Lower lobe of right lung (tissue), 2 donors: ENCODE measurements around the gene LAMA5. TPM values are rescaled to one million over a fixed set of nuclear protein-coding genes. Genes with fewer than 3 reads are reported as not detected.

Source experiments
- ATAC-seq, 2 donors: fragments of 200-7000 bp; cut with Tn5 transposase; one replicate each; pipeline ENCODE4 v1.9.1; 2020 to 2022; ENCODE audit warnings: mild to moderate bottlenecking in 2 of 2, moderate library complexity in 2 of 2
- DNase-seq: peaks from one replicate; pipeline ENCODE4 v3.0.0-alpha.2; 2020
- H3K27ac ChIP-seq: fragments of 200-600 bp; one replicate; pipeline ENCODE4 v1.8.0; 2022
- H3K27me3 ChIP-seq: fragments of 200-600 bp; one replicate; pipeline ENCODE4 v1.8.0; 2022; ENCODE audit warnings: low read depth
- H3K36me3 ChIP-seq: fragments of 200-600 bp; one replicate; pipeline ENCODE4 v1.8.0; 2022; ENCODE audit warnings: mild to moderate bottlenecking
- H3K4me1 ChIP-seq: fragments of 200-600 bp; one replicate; pipeline ENCODE4 v1.8.0; 2022
- H3K4me3 ChIP-seq: fragments of 200-600 bp; one replicate; pipeline ENCODE4 v1.8.0; 2022; ENCODE audit warnings: mild to moderate bottlenecking
- H3K9me3 ChIP-seq: fragments of 200-600 bp; one replicate; pipeline ENCODE4 v1.8.0; 2022
- intact Hi-C: fragments of 100-400 bp; cut with DNase I; formaldehyde crosslinking; loops from one replicate; pipeline ENCODE4 v1.11.0; 2022
- total RNA-seq: library from RNA; stranded (reverse); fragmentation: NEBNext Ultra II Directional; extraction: Animal tissue kit (Norgen Biotek cat#: 25700); gene quantifications from one replicate; pipeline ENCODE4 v1.2.1, GENCODE V29; 2021
- TF ChIP-seq, protein P1 (sequence below): fragments of 200-600 bp; IDR thresholded peaks from one replicate; pipeline ENCODE4 v1.8.0; 2022; ENCODE audit warnings: antibody characterized with exemption, mild to moderate bottlenecking
- donor health status: DM: no; HTN: yes; CAD: no; lungs with severe emphysema.

LAMA5 gene
- total RNA-seq, 1 donor from 2014 or later: 282 TPM

DNA sequence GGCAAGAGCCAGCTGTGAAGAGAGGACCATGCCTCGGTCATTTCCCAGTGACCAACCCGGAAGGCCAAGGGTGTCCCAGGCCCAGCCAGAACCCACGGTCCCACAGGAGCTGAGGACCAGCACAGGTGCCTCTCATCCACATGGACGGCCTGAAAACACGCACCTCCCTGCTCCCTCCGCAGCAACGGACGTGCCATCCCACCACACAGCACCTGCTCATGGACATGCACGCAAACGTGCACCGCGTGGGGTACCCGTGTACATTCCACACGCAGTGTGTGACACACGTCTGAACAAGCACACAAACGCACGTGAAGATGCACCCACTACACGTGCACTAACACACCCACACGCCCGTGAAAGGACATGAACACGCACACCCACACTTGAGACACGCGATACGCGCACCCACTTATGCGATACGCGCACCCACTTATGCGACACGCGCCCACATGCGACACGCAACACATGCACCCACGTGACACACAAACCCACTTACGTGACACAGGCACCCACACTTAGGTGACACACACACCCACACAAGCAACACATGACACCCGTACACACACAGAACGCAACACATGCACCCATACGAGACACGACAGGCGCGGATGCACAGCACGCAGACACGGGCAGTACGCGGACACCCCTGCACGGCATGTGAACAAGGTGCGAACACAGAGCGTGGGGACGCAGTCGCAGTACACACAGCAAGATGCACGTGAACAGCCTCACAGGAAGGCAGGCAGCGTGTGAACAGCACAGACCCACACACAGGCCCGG lies 30.1 kb downstream of the LAMA5 start:
- TF ChIP-seq, protein P1, sequence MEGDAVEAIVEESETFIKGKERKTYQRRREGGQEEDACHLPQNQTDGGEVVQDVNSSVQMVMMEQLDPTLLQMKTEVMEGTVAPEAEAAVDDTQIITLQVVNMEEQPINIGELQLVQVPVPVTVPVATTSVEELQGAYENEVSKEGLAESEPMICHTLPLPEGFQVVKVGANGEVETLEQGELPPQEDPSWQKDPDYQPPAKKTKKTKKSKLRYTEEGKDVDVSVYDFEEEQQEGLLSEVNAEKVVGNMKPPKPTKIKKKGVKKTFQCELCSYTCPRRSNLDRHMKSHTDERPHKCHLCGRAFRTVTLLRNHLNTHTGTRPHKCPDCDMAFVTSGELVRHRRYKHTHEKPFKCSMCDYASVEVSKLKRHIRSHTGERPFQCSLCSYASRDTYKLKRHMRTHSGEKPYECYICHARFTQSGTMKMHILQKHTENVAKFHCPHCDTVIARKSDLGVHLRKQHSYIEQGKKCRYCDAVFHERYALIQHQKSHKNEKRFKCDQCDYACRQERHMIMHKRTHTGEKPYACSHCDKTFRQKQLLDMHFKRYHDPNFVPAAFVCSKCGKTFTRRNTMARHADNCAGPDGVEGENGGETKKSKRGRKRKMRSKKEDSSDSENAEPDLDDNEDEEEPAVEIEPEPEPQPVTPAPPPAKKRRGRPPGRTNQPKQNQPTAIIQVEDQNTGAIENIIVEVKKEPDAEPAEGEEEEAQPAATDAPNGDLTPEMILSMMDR: no peak
- DNase-seq: no peak

DNA sequence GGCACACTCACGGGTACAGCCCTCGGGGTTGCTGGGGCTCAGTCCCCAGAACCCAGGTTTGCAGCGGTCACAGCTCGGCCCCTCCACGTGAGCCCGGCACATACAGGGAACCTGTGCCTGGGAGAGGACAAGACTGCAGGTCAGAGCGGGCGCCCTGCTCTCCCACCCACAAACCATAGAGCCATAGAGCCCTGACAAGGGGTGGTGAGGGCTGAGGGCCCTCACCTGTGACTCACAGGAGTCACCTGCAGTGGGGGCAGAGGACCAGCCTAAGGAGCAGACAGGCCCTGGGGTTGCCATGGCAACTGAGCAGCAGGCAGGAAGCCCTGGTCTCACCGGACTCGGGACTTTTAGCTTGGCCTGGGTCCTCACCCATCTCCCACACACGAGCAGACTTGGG lies 30.8 kb downstream of the LAMA5 start:
- intact Hi-C loops: no loop called here
- TF ChIP-seq, protein P1: no peak
- ATAC-seq (no peak), DNase-seq (no peak)
- H3K9me3 ChIP-seq: no peaks in the 10 kb centered on the region
- no peak overlapping the region for H3K4me3 ChIP-seq
- no peaks in the 10 kb centered on the region for H3K4me1 ChIP-seq
- no peaks in the 10 kb centered on the region for H3K27me3 ChIP-seq
- H3K27ac ChIP-seq: no peak overlapping the region
- peaks cover 80% of the 10 kb centered on the region for H3K36me3 ChIP-seq

More for the DNA sequence above, 30.1 kb downstream of the LAMA5 start:
- Histone ChIP-seq H3K27ac (no peak overlapping the region), H3K9me3 (no peaks in the 10 kb centered on the region), H3K4me3 (no peak overlapping the region), H3K4me1 (no peaks in the 10 kb centered on the region), H3K36me3 (peaks cover 80% of the 10 kb centered on the region), H3K27me3 (no peaks in the 10 kb centered on the region)
- intact Hi-C loops: no loop called here
- ATAC-seq: no peak

DNA sequence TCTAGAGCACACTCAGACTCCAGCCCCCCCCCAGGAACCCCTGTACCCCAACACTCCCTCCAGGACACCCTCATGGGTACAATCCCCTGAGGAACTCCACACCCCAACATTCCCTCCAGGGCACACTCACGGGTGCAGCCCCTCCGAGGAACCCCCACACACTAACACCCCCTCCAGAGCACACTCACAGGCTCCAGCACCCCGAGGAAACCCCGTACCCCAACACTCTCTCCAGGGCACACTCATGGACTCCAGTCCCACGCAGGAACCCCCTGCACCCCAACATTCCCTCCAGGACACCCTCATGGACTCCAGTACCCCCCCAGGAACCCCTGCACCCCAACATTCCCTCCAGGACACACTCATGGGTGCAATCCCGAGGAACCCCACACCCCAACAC lies 31.6 kb downstream of the LAMA5 start:
- intact Hi-C loops: no loop called here
- TF ChIP-seq, protein P1: no peak
- Histone ChIP-seq H3K36me3 (peaks cover 77% of the 10 kb centered on the region), H3K27me3 (no peaks in the 10 kb centered on the region), H3K4me3 (no peak overlapping the region), H3K4me1 (no peaks in the 10 kb centered on the region), H3K9me3 (no peaks in the 10 kb centered on the region), H3K27ac (no peak overlapping the region)
- ATAC-seq (no peak), DNase-seq (no peak)

DNA sequence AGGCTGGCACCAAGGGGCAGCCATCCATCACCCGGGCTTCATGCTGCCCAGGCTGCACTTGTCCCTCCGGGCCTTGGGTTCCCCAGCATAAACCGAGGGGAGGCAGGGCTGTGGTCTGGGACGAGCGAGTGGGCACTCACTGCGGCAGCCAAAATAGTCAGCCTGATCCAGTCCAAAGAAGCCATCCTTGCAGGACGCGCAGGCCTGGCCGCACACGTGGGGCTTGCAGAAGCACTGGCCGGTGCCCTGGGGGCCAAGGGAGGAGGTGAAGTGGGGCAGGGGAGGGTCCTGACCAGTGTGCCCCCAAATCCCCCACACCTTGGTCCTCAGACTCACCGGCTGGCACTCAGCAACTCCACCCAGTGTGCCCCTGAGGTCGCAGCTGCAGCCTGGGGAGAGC lies 32.2 kb downstream of the LAMA5 start:
- no peak for ATAC-seq
- Histone ChIP-seq H3K27ac (no peak overlapping the region), H3K4me3 (no peak overlapping the region), H3K36me3 (peaks cover 77% of the 10 kb centered on the region), H3K9me3 (no peaks in the 10 kb centered on the region), H3K27me3 (no peaks in the 10 kb centered on the region), H3K4me1 (no peaks in the 10 kb centered on the region)
- TF ChIP-seq, protein P1: no peak
- no peak for DNase-seq
- intact Hi-C loops: no loop called here

DNA sequence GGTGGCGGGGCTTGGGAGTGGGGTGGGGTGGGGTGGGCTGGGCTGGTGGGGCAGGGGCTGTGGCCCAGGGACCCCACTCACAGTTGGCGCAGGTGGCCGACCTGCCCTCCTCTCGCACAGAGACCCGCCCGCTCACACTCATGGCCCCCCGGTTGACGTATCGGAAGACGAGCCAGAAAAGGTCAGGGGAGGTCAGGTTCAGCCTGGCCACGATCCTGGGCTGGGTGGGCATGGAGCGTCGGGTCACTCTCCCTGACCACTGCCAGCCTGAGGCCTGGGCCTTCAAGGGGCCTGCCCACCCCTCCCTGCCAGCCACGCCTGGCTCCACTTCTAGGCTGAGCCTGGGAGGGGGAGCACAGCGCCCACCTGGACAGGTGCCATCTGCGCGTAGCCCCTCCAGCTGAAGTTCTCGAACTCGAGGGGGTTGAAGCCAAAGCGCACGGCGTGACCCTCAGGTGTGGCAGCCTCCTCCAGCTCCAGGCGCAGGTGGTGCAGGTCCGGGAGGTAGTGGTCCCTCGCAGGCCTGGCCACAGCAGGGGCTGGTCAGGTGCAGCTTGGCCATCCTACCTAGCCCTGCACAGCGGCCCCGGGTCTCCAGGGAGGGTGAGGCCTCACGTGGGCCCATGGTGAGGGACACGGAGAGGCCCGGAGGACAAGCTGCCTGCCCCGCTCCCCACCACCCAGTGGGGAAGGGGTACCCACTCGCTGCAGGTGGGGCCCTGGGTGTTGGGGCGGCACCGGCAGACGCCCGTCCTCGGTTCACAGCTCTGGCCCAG lies 33.1 kb downstream of the LAMA5 start:
- Histone ChIP-seq H3K9me3 (no peaks in the 10 kb centered on the region), H3K27ac (no peak overlapping the region)
- intact Hi-C loops: no loop called here

More for the DNA sequence above, 33.1 kb downstream of the LAMA5 start:
- ATAC-seq: no peak
- H3K36me3 ChIP-seq: peaks cover 80% of the 10 kb centered on the region
- TF ChIP-seq, protein P1: no peak
- H3K4me1 ChIP-seq: no peaks in the 10 kb centered on the region
- H3K27me3 ChIP-seq: no peaks in the 10 kb centered on the region
- no peak for DNase-seq
- H3K4me3 ChIP-seq: no peak overlapping the region
